A673 (cell line): Measurements from ENCODE around the gene PTH1R. TPM values are rescaled to one million over a fixed set of nuclear protein-coding genes. Genes with fewer than 3 reads are reported as not detected.

ENCODE experiments used
- BruUV-seq: library from RNA; stranded (reverse); fragments of 400-500 nt; replicated peaks from 2 replicates; lab custom pipeline; 2021; lab: Mats Ljungman, UMichigan
- CTCF ChIA-PET: fragments of 300-600 bp; sonication (Branson Sonifier 250); formaldehyde crosslinking; loops from one replicate; lab custom pipeline; 2022; ENCODE audit warnings: antibody characterized with exemption; lab: Charles Lee
- POLR2A ChIA-PET: fragments of 300-600 bp; sonication (Branson Sonifier 250); formaldehyde crosslinking; loops from one replicate; lab custom pipeline; 2022; ENCODE audit warnings: antibody characterized with exemption; ENCODE audit not compliant: low non-redundant PET; lab: Charles Lee
- DNase-seq: peaks from one replicate; pipeline ENCODE4 v3.0.0-alpha.2; 2015; ENCODE audit warnings: low spot score
- H3K27ac ChIP-seq: fragments of 200-600 bp; sonication (generic); 2 replicates; pipeline ENCODE4 v1.5.1; 2016; ENCODE audit warnings: mixed run types, low read depth, mild to moderate bottlenecking, mixed read lengths, antibody characterized with exemption, low read length; ENCODE audit not compliant: poor library complexity, severe bottlenecking
- H3K27me3 ChIP-seq: fragments of 200-600 bp; sonication (generic); replicated peaks from 2 replicates; pipeline ENCODE4 v1.6.1; 2017; ENCODE audit warnings: mixed run types, low read depth, mild to moderate bottlenecking, mixed read lengths, antibody characterized with exemption, low read length; ENCODE audit not compliant: insufficient read depth, poor library complexity
- H3K36me3 ChIP-seq: fragments of 200-600 bp; sonication (generic); 2 replicates; pipeline ENCODE4 v1.6.1; 2016; ENCODE audit warnings: mixed run types, mild to moderate bottlenecking, mixed read lengths, antibody characterized with exemption, low read length; ENCODE audit not compliant: insufficient read depth, poor library complexity, severe bottlenecking
- H3K4me1 ChIP-seq: fragments of 200-600 bp; sonication (generic); 2 replicates; pipeline ENCODE4 v1.6.1; 2017; ENCODE audit warnings: mixed run types, mild to moderate bottlenecking, mixed read lengths, antibody characterized with exemption, low read length; ENCODE audit not compliant: insufficient read depth, poor library complexity, severe bottlenecking
- H3K4me3 ChIP-seq: fragments of 200-600 bp; sonication (generic); 2 replicates; pipeline ENCODE4 v1.5.1; 2016; ENCODE audit warnings: low read depth, mixed run types, mild to moderate bottlenecking, mixed read lengths, low read length; ENCODE audit not compliant: poor library complexity, severe bottlenecking
- H3K9me3 ChIP-seq: fragments of 200-600 bp; sonication (generic); 2 replicates; pipeline ENCODE4 v1.6.1; 2016; ENCODE audit warnings: mixed run types, low read depth, mild to moderate bottlenecking, mixed read lengths, antibody characterized with exemption, low read length; ENCODE audit not compliant: poor library complexity, severe bottlenecking
- EZH2 ChIP-seq: fragments of 200-600 bp; sonication (generic); IDR thresholded peaks from 2 replicates; pipeline ENCODE4 v1.6.1; 2017; ENCODE audit warnings: borderline replicate concordance, low read depth, mild to moderate bottlenecking, mixed read lengths, antibody characterized with exemption, low read length; ENCODE audit not compliant: poor library complexity, severe bottlenecking
- intact Hi-C: fragments of 100-400 bp; cut with micrococcal nuclease; formaldehyde crosslinking; loops from one replicate; pipeline ENCODE4 v1.10.0; 2022; ENCODE audit not compliant: unreplicated experiment
- total RNA-seq: library from RNA; stranded (reverse); gene quantifications from 2 replicates; pipeline ENCODE4 v1.2.3, GENCODE V29; 2021
- TF ChIP-seq, protein P1 (sequence below): fragments of 300-800, 200-600 bp; sonication (generic); conservative IDR thresholded peaks from 2 replicates; pipeline ENCODE4 v1.5.1; 2017; ENCODE audit warnings: low read depth, mild to moderate bottlenecking, antibody characterized with exemption, low read length, moderate library complexity, mixed read lengths

PTH1R gene
- total RNA-seq, 1 experiment from 2014 or later: 1.2 TPM

DNA sequence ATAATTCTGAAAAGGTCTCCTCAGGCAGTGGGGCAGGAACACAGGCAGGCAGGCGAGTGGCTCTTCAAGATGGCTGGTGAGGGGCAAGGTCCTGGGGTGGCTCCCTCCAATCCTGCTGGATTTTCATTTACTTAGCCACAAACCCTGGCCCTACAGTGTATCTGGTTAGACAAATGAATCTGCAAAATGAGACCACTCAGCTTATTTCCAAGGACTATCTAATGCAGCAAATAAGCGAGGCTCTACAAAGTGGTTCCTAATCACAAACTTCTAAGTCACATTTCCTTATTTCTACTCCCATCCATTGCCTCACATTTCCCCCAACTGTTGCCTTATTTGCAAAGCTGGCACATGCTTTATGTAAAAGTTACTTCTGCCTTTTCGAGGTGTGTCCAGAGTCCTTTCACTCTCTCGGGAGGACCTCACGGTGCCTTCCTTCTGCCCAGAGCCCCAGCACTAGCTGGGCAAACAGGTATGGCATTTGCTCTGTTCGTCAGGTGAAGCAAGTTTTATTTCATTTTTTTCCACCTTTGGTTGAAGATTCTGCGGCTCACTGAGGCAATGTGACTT is 58.6 kb downstream of the PTH1R start:
- intact Hi-C loops: no loop called here

DNA sequence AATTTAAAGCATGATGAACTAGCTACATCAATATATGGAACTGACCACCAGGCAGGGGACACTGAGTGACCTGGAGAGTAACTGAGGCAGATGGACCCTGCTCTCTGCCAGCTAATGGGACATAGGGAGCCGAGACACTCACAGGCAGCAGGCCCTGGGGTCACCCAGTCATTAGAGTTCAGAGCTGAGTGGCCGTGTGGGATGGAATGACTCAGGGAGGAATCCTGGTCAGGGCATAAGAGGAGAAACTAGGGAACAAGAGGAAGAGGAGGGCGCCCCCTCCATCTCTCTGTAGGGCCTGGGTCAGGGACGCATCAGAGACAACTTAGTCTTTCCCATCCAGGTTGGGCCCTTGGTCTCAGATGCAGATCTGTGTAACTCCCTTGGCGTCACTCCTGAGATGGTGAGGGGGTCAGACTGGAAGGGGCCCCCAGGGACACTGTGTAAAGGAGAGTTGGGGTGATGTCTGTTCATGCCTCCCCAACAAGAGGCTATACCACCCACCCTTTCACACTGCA is 59.3 kb downstream of the PTH1R start:
- no TSS peak for BruUV-seq
- Histone ChIP-seq H3K27me3 (no peaks in the 10 kb centered on the region), H3K27ac (no peak overlapping the region), H3K4me1 (peaks cover 6% of the 10 kb centered on the region), H3K4me3 (no peak overlapping the region), H3K36me3 (peaks cover 2% of the 10 kb centered on the region), H3K9me3 (no peaks in the 10 kb centered on the region)
- TF ChIP-seq, protein P1, sequence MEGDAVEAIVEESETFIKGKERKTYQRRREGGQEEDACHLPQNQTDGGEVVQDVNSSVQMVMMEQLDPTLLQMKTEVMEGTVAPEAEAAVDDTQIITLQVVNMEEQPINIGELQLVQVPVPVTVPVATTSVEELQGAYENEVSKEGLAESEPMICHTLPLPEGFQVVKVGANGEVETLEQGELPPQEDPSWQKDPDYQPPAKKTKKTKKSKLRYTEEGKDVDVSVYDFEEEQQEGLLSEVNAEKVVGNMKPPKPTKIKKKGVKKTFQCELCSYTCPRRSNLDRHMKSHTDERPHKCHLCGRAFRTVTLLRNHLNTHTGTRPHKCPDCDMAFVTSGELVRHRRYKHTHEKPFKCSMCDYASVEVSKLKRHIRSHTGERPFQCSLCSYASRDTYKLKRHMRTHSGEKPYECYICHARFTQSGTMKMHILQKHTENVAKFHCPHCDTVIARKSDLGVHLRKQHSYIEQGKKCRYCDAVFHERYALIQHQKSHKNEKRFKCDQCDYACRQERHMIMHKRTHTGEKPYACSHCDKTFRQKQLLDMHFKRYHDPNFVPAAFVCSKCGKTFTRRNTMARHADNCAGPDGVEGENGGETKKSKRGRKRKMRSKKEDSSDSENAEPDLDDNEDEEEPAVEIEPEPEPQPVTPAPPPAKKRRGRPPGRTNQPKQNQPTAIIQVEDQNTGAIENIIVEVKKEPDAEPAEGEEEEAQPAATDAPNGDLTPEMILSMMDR: no peak
- TF ChIP-seq EZH2: no peak
- no peak for DNase-seq
- intact Hi-C loops: no loop called here
- CTCF ChIA-PET: no interaction called here
- POLR2A ChIA-PET: no interaction called here

More for the DNA sequence above, 58.6 kb downstream of the PTH1R start:
- DNase-seq: no peak
- TF ChIP-seq EZH2: no peak
- TF ChIP-seq, protein P1: no peak
- H3K27ac ChIP-seq: no peak overlapping the region
- H3K4me3 ChIP-seq: no peak overlapping the region
- H3K27me3 ChIP-seq: no peaks in the 10 kb centered on the region
- CTCF ChIA-PET: interaction anchor here (1.6 kb wide), 1 partner anchor 13 kb away, joined by 4 read pairs; no protein-coding TSS in a partner anchor
- H3K4me1 ChIP-seq: peaks cover 6% of the 10 kb centered on the region
- no peaks in the 10 kb centered on the region for H3K9me3 ChIP-seq
- H3K36me3 ChIP-seq: peaks cover 2% of the 10 kb centered on the region
- no TSS peak for BruUV-seq
- POLR2A ChIA-PET: no interaction called here

DNA sequence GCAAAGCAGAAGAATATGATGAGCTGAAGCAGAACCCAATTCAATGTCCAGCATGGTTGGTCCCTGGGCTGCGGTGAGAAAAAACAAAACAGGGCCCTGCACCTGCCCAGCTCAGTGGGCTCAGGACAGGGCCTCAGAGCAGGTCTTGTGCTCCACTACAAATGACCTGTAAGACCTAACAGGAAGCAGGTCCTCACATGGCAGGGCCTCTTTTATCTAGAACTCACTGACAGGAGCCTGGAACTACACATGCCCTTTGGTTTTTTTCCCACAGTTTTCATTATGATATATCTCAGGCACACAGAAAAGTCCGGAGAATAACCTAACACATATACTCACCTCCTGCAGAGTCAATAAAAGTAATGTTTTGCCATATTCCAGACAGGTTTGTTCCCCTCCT is 60.6 kb downstream of the PTH1R start:
- Histone ChIP-seq H3K27ac (no peak overlapping the region), H3K4me1 (peaks cover 6% of the 10 kb centered on the region), H3K4me3 (no peak overlapping the region), H3K27me3 (no peaks in the 10 kb centered on the region), H3K36me3 (peaks cover 2% of the 10 kb centered on the region), H3K9me3 (no peaks in the 10 kb centered on the region)
- no peak for DNase-seq
- POLR2A ChIA-PET: no interaction called here
- no TSS peak for BruUV-seq
- CTCF ChIA-PET: no interaction called here
- intact Hi-C loops: no loop called here
- TF ChIP-seq EZH2: no peak
- TF ChIP-seq, protein P1: no peak
